KG1 (cell line): Measurements from ENCODE around the gene SLC25A44.
A peak's percentile ranks its signal among the peaks of the same experiment; 100 is the strongest.

Experiments used
- DNase-seq: peaks from one replicate; lab custom pipeline; 2025; lab: John Stamatoyannopoulos, UW

SLC25A44 gene, protein sequence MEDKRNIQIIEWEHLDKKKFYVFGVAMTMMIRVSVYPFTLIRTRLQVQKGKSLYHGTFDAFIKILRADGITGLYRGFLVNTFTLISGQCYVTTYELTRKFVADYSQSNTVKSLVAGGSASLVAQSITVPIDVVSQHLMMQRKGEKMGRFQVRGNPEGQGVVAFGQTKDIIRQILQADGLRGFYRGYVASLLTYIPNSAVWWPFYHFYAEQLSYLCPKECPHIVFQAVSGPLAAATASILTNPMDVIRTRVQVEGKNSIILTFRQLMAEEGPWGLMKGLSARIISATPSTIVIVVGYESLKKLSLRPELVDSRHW

DNA sequence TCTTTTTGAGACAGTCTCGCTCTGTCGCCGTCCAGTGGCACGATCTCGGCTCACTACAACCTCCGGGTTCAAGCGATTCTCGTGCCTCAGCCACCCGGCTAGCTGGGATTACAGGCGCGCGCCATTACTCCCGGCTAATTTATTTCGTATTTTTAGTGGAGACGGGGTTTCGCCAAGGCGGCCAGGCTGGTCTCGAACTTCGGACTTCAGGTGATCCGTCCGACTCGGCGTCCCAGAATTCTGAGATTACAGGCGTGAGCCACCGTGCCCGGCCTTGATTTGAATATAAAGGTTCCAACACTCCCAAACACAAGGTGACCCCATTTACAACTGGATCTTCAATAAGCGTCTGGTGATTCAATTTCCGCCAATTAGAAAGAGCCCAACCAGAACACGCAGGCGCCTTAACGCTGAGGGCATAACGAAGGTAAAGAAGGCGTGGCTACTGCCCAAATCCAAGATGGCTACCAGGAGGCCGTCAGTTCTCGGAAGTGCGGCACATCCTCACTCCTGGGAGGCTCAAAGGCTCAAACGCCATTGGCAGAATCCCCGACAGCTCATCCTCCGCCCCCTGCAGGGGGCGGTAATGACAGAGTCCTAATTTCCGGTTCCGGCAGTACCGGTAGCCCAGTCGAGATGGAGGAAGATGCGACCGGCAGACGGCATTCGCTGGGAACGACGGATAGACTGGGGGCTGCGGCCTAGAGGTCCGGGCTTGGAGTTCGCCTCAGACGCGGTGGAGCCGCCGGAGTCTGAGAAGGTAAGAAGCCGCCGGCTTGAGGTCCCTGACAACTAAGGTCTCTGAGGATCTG is at the start of gene SLC25A44:
Gene SLC25A44, plus strand, starts transcription at position 617 of the 812 bp plus-strand sequence. CDS start 5,744 bp downstream, outside the sequence.
- peak; percentile 99 for DNase-seq

DNA sequence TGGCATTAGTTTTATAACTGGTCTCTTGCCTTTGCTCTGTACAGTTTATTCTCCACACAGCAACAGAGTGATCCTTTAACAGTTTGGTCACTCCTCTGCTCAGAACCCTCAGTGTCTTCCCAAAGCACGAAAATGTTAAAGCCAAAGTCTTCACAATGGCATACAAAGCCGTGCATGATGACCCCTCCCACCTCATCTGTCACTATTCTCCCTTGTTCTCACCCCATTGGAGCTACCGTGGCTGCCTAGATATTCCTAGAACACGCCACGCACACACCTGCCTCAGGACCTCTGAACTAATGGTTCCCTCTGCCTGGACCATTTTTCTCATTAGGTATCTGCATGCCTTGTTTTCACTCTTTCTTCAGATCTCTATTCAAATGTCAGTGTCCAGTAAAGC is 49.2 kb upstream of the SLC25A44 start:
- DNase-seq: no peak

DNA sequence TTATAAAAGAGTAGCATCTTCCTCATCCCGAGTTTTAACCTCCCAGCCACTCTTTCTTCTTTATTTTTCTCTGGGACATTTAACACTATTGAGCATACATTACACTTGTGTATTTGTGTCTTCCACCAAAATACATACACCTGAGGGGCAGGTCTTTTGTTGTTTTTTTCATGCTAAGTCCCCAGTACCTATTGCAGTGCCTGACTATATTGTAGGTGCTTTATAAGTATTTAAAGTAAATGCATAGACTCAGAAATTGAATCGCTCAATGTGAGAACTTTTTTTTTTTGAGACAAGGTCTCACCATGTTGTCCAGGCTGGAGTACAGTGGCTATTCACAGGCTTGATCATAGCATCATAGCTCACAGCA is 48.3 kb upstream of the SLC25A44 start:
- no peak for DNase-seq

DNA sequence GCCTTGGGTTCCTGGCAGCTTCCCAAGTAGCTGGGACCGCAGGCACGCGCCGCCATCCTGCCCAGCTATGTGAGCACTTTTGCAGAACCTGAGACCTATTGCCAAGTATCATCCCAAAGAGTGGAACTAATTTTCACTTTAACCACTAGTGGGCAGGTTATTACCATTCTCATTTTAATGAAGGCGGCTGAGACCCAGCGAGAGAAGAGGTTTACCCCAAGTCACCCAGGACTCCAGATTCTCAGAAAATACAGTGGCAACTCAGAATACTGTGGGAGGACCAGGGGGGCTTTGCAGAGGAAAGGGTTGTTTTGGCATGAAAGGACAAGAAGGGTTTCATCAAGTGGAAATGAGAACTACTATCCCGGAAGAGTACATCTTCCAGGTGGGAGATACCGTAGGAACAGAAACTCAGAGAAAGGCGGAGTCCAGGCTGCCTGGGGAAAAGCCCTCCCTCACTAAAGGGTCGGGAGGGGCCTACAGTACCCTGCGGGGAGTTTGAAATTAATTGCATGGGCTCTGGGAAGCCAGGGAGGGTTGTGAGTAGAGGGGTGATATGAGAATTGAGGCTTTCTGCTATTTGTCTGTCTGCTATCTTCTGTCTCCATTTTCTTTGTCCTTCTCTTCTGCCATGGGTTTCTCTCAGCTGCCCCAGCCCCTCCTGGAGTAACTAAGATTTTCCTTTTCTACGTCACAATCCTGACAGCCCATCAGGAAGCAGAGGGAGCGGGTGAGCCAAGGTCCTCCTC is 47.7 kb upstream of the SLC25A44 start:
- DNase-seq: peak; percentile 70

DNA sequence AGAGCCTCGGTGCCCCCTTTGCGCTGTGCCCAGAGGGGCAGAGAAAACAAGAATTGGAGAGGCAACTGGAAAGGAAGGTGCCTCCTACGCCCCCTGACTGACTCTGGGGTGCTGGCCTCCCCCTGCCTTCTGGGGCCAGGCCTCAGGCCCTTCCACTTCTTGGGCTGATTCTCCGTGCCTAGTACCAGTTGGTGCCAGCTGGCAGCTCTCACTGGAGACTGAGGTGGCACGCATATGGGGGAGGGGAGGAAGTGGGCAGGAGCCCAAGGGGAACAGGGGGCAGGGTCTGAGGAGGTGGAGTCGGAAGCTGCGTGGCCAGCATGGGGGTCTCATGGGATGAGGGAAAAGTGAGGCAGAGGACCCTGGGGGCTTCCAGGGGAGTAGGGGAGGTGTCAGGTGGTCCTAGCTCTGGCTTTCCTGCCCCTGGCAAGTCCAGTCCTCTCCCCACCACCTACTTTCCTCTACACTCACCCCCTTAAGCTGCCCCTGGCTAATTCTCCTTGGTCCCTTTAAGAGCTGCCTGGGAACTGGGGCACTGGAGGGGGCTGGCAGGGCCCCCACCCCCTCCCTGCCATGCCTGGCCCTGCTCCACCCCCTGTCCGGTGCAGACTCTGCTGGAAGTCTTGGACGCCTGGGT is 47.0 kb upstream of the SLC25A44 start:
- DNase-seq: no peak

DNA sequence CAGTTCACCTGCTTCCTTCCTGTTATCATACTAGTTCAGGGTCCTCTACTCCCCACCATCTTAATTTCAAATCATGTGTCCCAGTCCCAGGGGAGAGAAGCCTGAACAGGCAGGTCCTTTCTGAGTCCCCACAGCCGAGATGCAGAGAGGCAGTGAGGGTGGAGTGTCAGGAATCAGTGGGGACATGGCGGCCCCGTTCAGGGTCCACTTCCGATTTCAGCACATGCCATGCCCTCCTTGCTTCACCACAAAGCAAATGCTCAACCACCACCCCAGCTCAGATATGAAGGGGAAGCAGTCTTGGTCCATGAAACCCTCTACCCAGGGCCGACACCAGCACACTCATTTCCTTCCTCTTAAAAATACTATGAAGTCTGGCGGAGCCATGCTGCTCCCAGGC is 45.7 kb upstream of the SLC25A44 start:
- peak; percentile 85 for DNase-seq

DNA sequence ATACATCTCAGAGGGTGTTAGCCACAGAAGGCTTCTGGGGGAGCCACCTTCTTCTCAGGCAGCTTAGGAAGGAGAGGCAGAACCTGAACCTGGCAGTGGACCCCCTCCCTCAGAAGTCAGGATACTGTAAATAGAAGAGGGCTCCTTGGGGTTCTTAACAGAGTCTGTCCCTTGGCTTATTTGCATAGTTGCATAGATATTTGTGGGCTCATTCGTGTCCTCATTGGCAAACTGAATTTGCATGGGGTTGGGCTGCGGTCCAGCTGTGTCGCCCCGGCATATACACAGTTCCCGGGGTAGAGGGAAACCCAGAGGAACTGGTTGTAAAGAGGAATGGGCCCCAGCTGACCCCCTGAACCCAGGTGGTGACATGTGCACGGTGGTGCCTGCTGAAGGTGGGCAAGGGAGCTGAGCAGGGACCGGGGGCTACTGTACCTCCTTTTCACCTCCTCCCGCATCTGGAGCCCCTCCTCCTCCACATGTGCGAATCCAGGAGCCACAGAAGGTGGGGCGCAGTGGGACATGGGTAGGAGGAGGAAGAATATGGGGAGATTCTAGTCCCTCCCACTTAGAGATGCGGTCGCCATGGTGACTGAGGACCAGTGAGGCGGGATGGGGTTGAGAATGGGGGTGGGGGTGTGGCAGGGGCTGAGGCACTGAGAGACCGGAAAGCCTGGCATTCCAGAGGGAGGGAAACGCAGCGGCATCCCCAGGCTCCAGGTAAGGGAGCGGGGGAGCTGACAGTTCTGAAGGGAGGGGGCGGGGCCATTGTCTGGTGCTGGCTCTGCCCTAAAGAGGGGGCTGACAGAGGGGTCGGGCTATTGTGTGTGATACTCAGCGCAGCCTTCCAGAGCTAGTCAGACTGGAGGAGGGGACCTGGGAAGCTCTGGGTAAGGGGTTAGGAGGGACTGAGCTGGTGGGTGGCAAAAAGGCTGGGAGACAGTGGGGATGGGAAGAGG is 44.3 kb upstream of the SLC25A44 start:
- no peak for DNase-seq

DNA sequence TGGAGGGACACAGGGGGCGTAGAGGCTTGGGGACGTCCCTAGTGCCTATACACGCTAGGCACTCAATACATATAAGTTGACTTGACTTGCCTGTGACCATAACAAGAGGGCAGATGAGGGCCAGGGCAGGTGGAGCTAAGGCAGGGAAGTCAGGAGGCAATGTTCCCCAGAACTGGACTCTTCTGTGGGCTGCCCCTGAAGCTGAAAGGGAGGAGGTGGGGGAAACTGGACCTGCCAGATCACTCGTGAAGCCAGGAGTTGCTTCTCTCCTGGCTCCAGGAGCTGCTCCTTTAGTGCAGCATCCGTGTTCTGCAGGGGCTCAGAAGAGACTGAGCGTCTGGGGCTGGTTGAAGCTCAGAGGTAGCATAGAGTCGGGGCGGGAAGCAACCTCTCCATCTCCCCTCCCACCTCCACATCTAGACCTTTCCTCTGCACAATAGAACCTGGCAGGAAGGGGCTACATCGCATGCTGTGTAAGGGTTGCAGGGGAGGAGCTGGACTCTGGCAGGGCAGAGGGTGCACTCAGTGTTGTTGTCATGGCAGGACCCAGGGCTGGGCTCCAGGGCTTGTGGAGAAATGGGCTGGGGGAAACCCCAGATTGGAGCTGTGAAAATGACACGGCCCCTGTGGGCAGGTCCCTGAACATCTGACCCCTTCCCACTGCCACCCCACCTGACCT is 43.4 kb upstream of the SLC25A44 start:
- DNase-seq: no peak

DNA sequence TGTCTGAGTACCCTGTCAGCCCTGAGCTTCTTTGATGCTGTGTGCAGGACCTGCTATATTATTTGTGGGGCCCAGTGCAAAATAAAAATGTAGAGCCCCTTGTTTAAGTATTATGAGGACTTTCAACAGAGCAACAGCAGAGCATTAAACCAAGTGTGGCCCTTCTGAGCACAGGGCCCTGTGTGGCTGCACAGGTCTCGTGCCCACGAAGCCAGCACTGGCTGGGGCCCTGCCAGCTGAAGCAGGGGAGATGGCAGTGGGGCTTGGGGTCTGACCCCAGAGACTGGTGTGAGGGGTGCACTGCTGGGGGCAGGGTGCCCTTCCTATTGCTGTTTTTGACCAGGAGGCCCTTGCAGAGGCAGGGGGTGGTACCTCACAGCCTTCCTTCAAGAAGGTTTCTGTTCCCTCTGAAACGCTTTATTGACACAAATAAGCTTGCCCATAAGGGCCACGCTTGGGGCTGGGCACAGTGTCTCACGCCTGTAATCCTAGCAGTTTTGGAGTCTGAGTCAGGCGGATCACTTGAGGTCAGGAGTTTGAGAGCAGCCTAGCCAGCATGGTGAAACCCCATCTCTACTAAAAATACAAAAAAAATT is 42.7 kb upstream of the SLC25A44 start:
- DNase-seq: no peak

DNA sequence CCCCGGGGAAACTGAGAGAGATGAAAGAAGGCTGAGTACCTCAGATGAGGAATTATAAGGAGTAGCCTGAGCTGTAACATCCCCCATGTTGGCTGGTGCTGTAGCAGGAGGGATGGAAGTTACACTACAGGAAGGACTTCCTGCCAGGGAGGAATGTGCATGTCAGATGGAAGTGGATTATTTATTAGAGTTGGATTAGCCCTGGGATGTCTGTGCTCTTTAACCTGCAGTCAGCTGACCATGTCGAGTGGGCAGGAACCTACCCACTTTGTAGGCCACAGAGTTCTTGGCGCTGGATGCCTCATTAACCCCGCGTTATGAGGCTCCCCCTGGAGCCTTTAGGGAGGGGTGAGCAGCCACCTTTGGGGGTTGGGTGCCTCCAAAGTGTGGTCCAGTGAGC is 41.3 kb upstream of the SLC25A44 start:
- no peak for DNase-seq

DNA sequence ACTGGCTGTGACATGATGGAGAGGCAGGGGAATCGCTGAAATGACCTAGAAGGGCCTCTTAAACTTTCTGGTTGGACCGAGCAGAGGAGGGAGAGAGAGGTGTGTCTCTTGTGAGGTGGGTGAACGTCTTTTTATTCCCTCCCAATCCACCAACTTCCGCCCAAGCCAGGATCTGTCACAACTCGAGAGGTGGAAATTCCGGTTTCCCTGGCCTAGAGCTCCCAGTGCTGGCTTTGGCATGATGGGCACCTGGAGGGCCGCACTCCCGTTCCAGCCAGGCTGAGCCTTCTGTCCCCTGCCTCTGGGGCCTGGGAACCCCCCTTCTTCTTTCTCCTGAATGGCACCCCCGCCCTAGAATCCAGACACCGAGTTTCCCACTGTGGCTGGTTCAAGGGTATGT is 40.5 kb upstream of the SLC25A44 start, which contains the start of gene SEMA4A:
Gene SEMA4A, plus strand, starts transcription at position 224 of the 400 bp plus-strand sequence. CDS start 994 bp downstream, outside the sequence.
- no peak for DNase-seq

DNA sequence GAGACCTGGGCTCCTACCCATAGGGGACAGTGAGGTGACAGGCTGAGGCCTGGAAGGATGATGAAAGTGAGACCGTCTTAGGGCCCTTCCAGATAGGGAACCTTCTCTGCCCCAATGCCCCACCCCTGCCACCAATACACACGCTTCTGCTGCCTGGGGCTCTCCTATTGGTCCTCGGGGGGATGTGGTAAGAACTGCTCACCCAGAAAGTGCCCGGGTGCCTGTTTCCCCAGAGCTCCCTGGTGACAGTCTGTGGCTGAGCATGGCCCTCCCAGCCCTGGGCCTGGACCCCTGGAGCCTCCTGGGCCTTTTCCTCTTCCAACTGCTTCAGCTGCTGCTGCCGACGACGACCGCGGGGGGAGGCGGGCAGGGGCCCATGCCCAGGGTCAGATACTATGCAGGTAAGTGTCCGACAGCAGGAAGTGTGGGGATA is 39.6 kb upstream of the SLC25A44 start:
- DNase-seq: no peak

DNA sequence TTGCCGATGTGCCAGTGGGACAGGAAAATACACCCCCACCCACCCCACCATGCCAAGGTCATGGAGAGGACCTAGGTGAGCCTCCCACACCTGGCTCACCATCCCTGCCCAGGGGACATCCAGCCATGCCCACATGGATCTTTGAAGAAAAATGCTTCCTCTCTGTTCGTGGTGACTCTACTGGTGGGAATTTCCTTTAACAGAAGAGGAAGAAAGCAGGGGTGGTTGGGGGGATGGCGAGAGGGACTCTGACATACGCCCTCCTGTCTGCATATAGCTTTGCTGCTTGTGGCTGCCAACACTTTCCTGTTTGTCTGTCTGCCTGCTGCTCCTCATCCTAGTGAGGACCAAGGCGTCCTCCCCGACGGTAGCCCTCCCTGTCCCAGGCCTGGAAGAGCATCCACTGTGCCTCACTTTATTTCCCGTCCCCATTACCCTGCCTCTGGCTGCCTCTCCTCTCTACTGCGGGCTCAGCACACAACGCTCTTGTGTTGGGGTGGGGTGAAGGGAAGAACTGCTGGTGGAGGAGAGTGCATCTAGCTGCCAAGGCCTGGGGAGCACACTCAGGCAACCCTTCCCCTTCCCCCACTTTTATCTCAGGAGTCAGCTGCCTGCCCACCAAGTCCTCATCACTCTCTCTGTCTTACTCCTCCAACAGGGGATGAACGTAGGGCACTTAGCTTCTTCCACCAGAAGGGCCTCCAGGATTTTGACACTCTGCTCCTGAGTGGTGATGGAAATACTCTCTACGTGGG is 38.0 kb upstream of the SLC25A44 start:
- no peak for DNase-seq

DNA sequence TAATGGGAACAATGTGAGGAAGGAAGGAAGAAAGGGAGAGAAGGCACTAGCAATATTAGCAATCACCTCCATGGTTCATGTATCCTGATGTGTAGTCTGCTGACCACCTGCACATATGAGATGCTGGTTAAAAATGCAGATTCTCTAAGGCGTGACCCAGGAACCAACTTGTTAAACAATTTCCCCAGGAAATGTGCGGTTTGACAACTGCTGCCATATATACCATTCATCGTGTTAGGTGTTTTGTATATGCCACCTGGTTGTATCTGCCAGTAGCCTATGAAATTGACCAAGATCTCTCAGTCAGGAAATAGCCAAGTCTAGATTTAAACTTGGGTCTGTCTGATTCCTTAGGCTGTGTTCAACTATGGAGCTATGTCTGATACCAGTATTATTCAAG is 36.4 kb upstream of the SLC25A44 start:
- DNase-seq: no peak

DNA sequence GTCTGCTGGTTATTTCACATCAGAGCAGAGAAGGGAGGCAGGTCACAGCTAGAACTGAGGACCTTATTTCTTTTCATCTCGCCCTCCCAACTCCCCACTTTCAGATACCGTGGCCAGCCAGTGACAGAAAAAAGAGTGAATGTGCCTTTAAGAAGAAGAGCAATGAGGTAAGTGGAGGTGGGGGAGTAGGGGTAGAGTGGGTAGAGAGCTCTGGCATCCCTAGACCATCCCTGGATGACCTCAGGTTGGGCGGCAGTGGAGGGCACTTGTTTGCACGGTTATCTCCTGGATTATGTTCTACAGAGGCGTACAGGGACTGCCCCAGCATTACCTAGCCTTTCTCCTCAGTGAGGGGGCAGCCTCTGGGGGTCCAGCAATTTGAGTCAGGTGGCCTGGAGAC is 35.9 kb upstream of the SLC25A44 start:
- DNase-seq: no peak

DNA sequence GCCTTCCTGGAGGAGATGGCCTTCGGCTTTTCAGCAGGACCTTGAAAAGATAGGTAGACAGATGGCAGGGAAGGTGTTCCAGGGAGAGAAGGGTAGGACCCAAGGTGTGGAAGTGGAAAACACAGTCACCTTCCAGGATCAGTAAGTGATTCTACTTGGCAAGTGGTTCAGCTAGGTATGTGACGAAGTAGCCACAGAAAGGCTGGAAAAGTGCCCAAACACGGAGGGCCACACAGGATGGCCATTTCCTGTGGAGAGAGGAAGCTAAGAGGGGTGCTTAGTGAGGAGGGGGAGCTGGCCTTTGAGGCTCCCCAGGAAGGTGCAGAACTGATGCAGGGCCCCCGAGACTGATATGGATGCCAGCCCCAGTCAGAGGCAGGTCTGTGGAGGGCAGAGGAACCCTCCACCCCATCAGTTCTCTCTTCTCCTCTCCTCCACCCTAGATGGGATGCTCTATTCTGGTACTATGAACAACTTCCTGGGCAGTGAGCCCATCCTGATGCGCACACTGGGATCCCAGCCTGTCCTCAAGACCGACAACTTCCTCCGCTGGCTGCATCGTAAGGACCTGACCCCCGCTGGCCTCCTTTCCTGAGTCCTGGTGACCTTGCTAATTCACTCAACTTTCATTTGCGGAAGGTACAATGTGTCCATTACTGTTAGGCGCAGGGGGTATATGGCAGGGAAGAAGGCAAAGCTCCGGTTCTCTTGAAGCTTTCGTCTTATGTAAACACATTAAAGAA is 33.7 kb upstream of the SLC25A44 start:
- no peak for DNase-seq

DNA sequence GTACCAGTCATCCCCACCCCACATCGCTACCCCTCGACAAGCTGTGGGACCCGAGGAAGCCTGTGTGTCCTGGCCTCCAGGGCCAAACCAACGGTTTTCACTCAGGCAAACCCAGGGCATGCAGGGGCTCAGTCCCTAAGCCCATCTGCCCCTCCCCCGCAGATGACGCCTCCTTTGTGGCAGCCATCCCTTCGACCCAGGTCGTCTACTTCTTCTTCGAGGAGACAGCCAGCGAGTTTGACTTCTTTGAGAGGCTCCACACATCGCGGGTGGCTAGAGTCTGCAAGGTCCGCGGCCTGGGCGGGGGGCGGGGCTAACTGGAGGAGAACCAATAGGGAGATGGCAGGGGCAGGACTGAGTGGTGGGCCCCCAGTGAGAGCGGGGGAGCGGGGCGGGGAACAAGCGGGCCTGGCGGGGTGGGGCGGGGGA is 33.1 kb upstream of the SLC25A44 start:
- DNase-seq: no peak

DNA sequence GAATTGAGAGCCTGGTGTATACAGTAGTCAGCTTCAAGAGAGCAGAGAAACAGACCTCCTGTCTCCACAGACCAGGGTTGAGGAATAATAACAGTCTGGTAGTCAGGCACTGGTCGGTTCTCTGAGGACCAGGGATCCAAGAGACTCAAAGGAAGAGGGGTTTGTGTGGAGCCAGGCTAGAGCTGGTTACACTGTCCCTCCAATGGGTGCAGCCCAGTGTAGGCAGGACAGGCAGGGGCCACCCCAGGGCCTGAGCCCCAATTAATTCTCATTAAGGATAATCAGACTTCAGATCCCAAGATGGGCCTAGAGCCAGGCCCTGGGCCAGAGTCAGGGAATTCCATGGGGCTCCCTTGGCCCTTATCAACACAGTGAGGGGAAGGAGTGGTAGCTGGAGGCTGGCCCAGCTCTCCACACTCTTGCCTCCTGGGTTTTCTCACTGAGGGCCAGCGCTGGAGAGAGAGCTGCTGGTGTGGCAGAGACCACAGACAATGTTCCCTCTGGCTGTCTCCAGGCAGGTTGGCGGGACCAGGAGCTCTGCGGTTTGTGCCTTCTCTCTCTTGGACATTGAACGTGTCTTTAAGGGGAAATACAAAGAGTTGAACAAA is 31.4 kb upstream of the SLC25A44 start:
- DNase-seq: no peak
